ENCODE results near the gene UPF1. TPM values are rescaled to one million over a fixed set of nuclear protein-coding genes. Genes with fewer than 3 reads are reported as not detected.

The UPF1 gene
- total RNA-seq, 1 donor from 2014 or later, result 103 TPM

GRCh38 chr19:18840288-18841267 lies 8.8 kb downstream of the UPF1 start:
- DNase-seq, result no peak

GRCh38 chr19:18841400-18841799 lies 9.6 kb downstream of the UPF1 start:
- no peak for DNase-seq

GRCh38 chr19:18842166-18842565 lies 10.4 kb downstream of the UPF1 start:
- no peak for DNase-seq

- no peak for DNase-seq
These were observed 12.2 kb downstream of the UPF1 start for GRCh38 chr19:18843960-18844359.

GRCh38 chr19:18844806-18845329 lies 13.1 kb downstream of the UPF1 start:
- no peak for DNase-seq

DNA sequence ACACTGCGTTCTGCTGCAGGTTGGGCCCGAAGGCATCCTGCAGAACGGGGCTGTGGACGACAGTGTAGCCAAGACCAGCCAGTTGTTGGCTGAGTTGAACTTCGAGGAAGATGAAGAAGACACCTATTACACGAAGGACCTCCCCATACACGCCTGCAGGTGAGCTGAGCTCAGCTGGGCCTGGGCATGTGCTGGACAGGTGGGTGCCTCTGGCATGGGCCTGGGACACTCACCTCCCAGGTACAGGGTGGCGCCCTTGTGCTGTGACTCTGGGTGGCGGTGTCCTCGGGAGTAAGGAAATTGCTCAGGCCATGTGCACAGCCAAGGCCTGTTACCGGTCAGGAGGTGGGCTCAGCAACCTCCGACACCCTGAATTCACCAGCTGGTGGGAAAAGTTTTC lies 14.2 kb downstream of the UPF1 start:
- no peak for DNase-seq

DNA sequence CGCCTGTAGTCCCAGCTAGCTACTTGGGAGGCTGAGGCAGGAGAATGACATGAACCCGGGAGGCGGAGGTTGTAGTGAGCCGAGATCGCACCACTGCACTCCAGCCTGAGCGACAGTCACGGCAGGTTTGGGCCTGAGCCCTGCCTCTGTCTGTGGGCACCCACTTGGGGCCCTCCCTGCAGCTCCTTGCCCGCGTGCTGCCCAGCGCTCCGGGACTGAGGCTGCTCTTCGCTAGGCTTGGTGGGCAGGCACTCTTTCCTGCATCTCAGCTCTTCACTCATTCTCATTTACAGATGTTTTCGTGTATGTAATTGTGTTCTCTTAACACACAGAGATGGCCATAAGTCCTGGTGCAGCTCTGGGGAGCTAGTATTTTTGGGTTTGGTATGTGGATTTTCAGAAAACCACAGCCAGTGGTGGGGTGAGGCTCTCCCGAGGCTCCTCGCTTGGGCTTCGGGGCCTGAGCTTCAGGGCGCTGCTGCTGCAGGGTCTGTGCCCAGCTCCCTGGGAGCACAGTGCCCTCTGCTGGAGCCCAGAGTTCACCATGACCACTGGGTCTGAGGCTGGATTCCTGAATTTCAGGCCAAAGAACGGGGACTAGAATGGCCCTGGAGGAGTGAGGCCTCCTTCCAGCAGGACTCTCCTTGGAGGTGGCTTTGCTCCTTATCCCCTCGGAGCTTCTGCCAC lies 15.2 kb downstream of the UPF1 start:
- DNase-seq, result peak; percentile 88

DNA sequence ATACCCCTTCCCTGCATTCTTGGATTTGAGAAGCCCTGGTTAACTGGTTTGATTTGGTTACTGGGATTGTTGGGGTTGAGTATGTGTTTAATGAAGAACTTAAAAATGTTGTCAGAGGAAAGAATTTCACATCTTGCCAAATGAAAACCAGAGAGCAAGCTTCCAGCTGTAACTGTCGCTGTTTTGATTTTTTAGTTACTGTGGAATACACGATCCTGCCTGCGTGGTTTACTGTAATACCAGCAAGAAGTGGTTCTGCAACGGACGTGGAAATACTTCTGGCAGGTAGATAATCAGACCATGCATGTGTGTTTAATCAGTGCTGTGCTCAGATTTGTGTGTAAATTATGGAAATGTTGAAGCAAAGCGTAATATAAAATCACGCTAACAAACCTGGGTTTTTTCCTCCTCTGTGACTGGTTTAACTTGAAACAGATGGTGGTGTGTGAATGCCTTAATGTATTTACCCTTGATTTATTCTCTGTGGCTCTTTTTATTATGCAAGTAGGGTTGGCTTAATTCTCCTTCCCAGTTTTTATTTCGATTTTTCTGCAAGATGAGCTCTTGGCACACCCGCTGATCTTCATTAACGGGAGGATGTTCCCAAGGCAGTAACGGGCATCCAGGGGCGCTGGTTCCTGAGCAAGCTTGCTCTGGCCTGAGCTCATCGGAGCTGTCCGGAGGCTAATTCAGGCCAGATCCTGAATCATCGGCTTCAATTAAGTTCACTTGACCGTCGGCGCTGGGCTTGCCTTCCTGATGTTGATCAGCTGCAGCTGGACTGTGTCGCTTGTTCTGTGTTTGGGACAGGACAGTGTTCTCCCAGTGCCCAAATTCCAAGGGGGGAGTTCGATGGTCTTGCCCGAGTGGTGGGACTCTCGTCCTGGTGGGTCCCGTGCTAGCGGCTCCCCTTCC lies 16.0 kb downstream of the UPF1 start:
- peak; percentile 59 for DNase-seq

GRCh38 chr19:18848878-18849661 lies 17.3 kb downstream of the UPF1 start:
- peak; percentile 70 for DNase-seq

DNA sequence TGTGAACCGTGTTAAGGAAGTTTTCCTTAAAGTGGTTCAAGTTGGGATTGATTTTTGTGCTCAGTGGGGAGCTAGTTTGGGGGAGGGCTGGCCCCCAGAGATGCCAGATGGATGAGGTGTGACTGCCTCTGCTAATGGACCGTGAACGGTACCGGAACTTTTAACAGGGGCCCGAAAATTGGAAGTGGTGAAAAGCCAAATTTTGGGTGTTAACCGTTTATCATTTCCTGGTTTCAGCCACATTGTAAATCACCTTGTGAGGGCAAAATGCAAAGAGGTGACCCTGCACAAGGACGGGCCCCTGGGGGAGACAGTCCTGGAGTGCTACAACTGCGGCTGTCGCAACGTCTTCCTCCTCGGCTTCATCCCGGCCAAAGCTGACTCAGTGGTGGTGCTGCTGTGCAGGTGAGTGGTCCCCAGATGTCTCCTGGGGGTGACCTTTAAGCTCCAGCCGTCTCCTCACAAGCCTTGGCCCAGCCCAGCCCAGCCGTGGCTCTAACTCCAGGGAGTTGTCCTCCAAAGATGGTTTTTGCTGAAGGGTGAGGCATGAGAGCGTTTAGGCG lies 18.2 kb downstream of the UPF1 start:
- DNase-seq, result no peak

GRCh38 chr19:18850471-18851375 lies 19.0 kb downstream of the UPF1 start:
- DNase-seq, result no peak

DNA sequence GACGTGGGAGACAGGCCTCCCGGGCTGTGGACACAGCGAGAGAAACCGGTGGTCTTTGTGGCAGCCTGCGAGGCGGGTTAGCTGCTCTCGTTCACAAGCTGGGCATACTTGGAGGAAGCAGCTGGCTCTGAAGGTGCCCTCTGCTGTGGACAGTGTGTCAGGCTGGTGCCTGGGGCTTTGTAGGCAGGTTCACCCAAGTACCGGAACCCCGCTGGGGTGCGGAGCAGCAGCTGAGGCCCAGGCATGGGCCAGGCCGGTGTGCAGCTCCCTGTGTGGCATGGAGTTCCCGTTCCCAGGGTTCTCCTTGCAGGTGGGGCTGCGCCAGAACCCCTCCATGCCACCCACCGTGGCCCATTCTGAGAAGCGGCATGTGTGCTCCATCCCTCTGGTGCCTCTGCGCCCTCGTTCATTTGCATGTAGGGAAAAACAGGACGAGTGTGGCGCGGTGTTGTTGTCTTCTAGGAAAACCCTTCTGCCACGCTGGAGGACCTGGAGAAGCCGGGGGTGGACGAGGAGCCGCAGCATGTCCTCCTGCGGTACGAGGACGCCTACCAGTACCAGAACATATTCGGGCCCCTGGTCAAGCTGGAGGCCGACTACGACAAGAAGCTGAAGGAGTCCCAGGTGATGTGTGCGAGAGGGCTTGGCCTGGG lies 20.0 kb downstream of the UPF1 start:
- no peak for DNase-seq

DNA sequence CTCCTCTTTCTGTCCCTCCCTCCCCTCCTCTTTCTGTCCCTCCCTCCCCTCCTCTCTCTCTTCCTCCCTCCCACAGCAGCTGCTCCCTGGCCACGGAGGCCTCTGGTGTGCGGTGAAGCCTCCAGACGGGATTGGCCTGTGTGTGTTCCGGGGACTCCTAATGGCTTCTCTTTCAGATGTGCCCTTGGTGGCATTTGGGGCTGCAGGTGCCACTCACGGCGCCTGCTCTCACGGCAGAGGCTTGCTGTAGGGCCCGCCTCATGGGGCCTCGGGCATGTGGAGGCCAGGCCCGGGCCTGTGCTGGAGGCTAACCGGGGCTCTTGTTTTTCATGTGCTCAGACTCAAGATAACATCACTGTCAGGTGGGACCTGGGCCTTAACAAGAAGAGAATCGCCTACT lies 20.9 kb downstream of the UPF1 start:
- DNase-seq, result no peak

DNA sequence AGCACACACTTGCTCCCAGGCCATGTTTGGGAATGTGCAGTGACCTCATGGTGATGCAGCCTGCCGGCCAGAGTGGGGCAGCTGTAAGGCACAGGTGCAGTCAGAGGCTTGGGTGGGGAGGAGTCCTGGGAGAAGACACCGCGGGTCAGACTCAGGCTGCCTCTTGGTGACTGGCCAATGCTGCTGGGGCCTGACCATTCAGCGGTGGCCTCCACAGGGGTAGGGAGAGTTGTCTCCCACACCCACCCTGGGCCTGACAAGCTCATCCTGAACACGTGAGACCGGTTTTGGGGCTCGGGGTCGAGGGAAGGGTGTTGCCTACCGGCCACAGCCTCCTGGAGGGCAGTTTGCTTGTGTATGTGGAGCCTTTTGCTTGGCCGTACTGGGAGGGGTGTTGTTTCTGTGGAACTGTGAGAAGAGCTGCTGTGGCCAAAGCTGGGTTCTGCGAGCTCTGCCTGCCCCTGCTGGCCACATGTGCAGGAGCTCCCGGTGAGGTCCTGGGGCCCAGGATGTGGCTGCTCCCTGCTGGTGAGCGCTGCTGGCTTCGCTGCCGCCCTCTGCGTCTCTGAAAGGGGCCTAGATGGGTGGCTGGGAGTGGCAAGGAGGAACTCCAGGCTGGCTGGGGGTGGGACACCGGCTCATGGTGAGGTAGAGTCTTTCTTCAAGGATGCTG lies 22.1 kb downstream of the UPF1 start:
- no peak for DNase-seq

DNA sequence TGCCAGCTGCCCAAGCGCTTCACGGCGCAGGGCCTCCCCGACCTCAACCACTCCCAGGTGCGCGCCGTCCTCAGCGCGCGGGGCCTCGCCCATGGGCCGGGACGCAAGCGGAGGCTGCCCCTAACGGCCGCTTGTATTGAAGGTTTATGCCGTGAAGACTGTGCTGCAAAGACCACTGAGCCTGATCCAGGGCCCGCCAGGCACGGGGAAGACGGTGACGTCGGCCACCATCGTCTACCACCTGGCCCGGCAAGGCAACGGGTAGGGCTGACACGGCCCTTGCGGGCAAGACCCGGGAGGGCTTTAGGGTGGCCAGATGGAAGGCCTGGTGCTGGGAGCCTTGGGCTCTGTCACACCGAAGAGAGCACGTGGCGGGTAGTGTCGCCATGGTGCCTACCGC lies 23.2 kb downstream of the UPF1 start:
- no peak for DNase-seq

DNA sequence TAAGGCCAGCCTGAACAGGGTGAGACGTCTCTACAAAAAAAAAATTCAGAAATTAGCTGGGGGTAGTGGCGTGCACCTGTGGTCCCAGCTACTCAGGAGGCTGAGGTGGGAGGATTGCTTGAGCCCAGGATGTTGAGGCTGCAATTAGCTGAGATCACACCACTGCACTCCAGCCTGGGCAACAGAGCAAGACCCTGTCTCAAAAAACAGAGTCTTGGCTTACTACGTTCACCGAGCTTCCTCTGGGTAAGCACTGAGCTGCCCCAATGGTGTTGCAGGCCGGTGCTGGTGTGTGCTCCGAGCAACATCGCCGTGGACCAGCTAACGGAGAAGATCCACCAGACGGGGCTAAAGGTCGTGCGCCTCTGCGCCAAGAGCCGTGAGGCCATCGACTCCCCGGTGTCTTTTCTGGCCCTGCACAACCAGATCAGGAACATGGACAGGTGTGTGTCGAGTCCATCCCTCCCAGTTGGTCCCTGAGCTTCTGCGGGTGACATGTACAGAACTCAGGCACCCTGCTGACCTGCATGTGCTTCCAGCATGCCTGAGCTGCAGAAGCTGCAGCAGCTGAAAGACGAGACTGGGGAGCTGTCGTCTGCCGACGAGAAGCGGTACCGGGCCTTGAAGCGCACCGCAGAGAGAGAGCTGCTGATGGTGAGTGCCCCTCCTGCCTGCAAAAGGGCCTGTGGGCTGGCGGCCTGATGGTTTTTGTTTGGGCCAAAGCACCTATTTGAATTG lies 24.1 kb downstream of the UPF1 start:
- DNase-seq, result no peak

GRCh38 chr19:18856385-18857126 lies 24.8 kb downstream of the UPF1 start:
- DNase-seq, result peak; percentile 47

Data from tongue (tissue), 2 donors.